PFSK-1 (cell line): ENCODE results near the gene NBL1.

Source experiments
- FOXP2 ChIP-seq: optimal IDR thresholded peaks from 2 replicates; pipeline ENCODE3; 2011; ENCODE audit warnings: borderline replicate concordance, control low read depth, inconsistent platforms; ENCODE audit not compliant: insufficient read depth; ENCODE audit errors: extremely low read length, extremely low read depth
- POLR2AphosphoS5 ChIP-seq: IDR thresholded peaks from 2 replicates; pipeline ENCODE4 v1.6.1; 2012; ENCODE audit warnings: low read depth, mild to moderate bottlenecking, control low read depth, low read length, moderate library complexity
- REST ChIP-seq, 2 experiments: IDR thresholded peaks; 2 replicates each; pipeline versions ENCODE4 v1.6.1 to v1.8.0; 2011 to 2012; ENCODE audit warnings: low read depth in 2 of 2, low read length in 2 of 2, control low read depth in 1 of 2, inconsistent platforms in 1 of 2, mild to moderate bottlenecking in 1 of 2, moderate library complexity in 1 of 2; ENCODE audit not compliant: insufficient read depth in 1 of 2
- SIN3A ChIP-seq: IDR thresholded peaks from 2 replicates; pipeline ENCODE4 v1.6.1; 2012; ENCODE audit warnings: mild to moderate bottlenecking, low read length, moderate library complexity, borderline replicate concordance; ENCODE audit not compliant: insufficient read depth
- TAF1 ChIP-seq: IDR thresholded peaks from 2 replicates; pipeline ENCODE4 v1.6.1; 2012; ENCODE audit warnings: low read length, control low read depth, borderline replicate concordance; ENCODE audit not compliant: insufficient read depth

The NBL1 gene

GRCh38 chr1:19630720-19631395 is 13.3 kb upstream of the NBL1 start:
- TF ChIP-seq FOXP2, result no peak
- no peak for TF ChIP-seq TAF1
- no peak for TF ChIP-seq SIN3A
- no peak for TF ChIP-seq REST (IDR thresholded peaks at IDR 0.05; ENCODE audit: insufficient read depth in 1 of 2, low read depth in 2 of 2, low read length in 2 of 2)
- no peak for TF ChIP-seq POLR2AphosphoS5

- no peak for TF ChIP-seq POLR2AphosphoS5
- no peak for TF ChIP-seq TAF1
- TF ChIP-seq REST (IDR thresholded peaks at IDR 0.05; ENCODE audit: insufficient read depth in 1 of 2, low read depth in 2 of 2, low read length in 2 of 2), result no peak
- no peak for TF ChIP-seq FOXP2
- TF ChIP-seq SIN3A, result no peak
Measured at GRCh38 chr1:19632211-19632610, 11.9 kb upstream of the NBL1 start.

GRCh38 chr1:19633106-19633505 is 11.0 kb upstream of the NBL1 start:
- TF ChIP-seq SIN3A (no peak), POLR2AphosphoS5 (no peak), FOXP2 (no peak), TAF1 (no peak), REST (IDR thresholded peaks at IDR 0.05; ENCODE audit: insufficient read depth in 1 of 2, low read depth in 2 of 2, low read length in 2 of 2) (no peak)

GRCh38 chr1:19635646-19636045 is 8.5 kb upstream of the NBL1 start:
- TF ChIP-seq TAF1 (no peak), SIN3A (no peak), POLR2AphosphoS5 (no peak), REST (IDR thresholded peaks at IDR 0.05; ENCODE audit: insufficient read depth in 1 of 2, low read depth in 2 of 2, low read length in 2 of 2) (no peak), FOXP2 (no peak)

- TF ChIP-seq FOXP2 (no peak), REST (IDR thresholded peaks at IDR 0.05; ENCODE audit: insufficient read depth in 1 of 2, low read depth in 2 of 2, low read length in 2 of 2) (no peak), POLR2AphosphoS5 (no peak), TAF1 (no peak), SIN3A (no peak)
Measured at GRCh38 chr1:19636065-19636464, 8.0 kb upstream of the NBL1 start.
